ENCODE results near the gene SLC35B1.

Gene SLC35B1

GRCh38 chr17:49749730-49750129 is 42.0 kb upstream of the SLC35B1 start:
- no peak for DNase-seq (ENCODE audit: low read depth, low spot score)

GRCh38 chr17:49748791-49749190 is 41.0 kb upstream of the SLC35B1 start:
- Histone ChIP-seq H3K4me1 (ENCODE audit: insufficient read depth, insufficient read length) (no peaks in the 10 kb centered on the region), H3K27me3 (ENCODE audit: insufficient read depth, insufficient read length) (no peaks in the 10 kb centered on the region), H3K36me3 (ENCODE audit: insufficient read depth, insufficient read length, low read length) (peaks cover 9% of the 10 kb centered on the region), H3K4me3 (ENCODE audit: insufficient read length, low read depth) (no peak overlapping the region), H3K9ac (ENCODE audit: insufficient read length, low read depth) (no peak overlapping the region), H3K9me3 (ENCODE audit: insufficient read depth, low read length) (no peaks in the 10 kb centered on the region)
- no peak for DNase-seq (ENCODE audit: low read depth, low spot score)
- TF ChIP-seq YY1 (IDR thresholded peaks at IDR 0.05; ENCODE audit: insufficient read depth, insufficient read length) (no peak), ZNF274 (IDR thresholded peaks at IDR 0.05; ENCODE audit: low read depth, low read length) (no peak), SUZ12 (IDR thresholded peaks at IDR 0.05; ENCODE audit: extremely low read depth, insufficient read depth, insufficient read length) (no peak)

More at GRCh38 chr17:49749730-49750129, 42.0 kb upstream of the SLC35B1 start:
- H3K27me3 ChIP-seq (ENCODE audit: insufficient read depth, insufficient read length), result no peaks in the 10 kb centered on the region
- TF ChIP-seq YY1 (IDR thresholded peaks at IDR 0.05; ENCODE audit: insufficient read depth, insufficient read length), result no peak
- no peak for TF ChIP-seq SUZ12 (IDR thresholded peaks at IDR 0.05; ENCODE audit: extremely low read depth, insufficient read depth, insufficient read length)
- no peak for TF ChIP-seq ZNF274 (IDR thresholded peaks at IDR 0.05; ENCODE audit: low read depth, low read length)
- H3K4me3 ChIP-seq (ENCODE audit: insufficient read length, low read depth), result no peak overlapping the region
- H3K9me3 ChIP-seq (ENCODE audit: insufficient read depth, low read length), result no peaks in the 10 kb centered on the region
- no peak overlapping the region for H3K9ac ChIP-seq (ENCODE audit: insufficient read length, low read depth)
- H3K36me3 ChIP-seq (ENCODE audit: insufficient read depth, insufficient read length, low read length), result peaks cover 9% of the 10 kb centered on the region
- no peaks in the 10 kb centered on the region for H3K4me1 ChIP-seq (ENCODE audit: insufficient read depth, insufficient read length)

- Histone ChIP-seq H3K4me1 (ENCODE audit: insufficient read depth, insufficient read length) (no peaks in the 10 kb centered on the region), H3K36me3 (ENCODE audit: insufficient read depth, insufficient read length, low read length) (peaks cover 9% of the 10 kb centered on the region), H3K27me3 (ENCODE audit: insufficient read depth, insufficient read length) (no peaks in the 10 kb centered on the region), H3K9me3 (ENCODE audit: insufficient read depth, low read length) (no peaks in the 10 kb centered on the region), H3K4me3 (ENCODE audit: insufficient read length, low read depth) (no peak overlapping the region), H3K9ac (ENCODE audit: insufficient read length, low read depth) (no peak overlapping the region)
- DNase-seq (ENCODE audit: low read depth, low spot score), result no peak
- TF ChIP-seq ZNF274 (IDR thresholded peaks at IDR 0.05; ENCODE audit: low read depth, low read length) (no peak), YY1 (IDR thresholded peaks at IDR 0.05; ENCODE audit: insufficient read depth, insufficient read length) (no peak), SUZ12 (IDR thresholded peaks at IDR 0.05; ENCODE audit: extremely low read depth, insufficient read depth, insufficient read length) (no peak)
Observed at GRCh38 chr17:49748223-49748622, 40.5 kb upstream of the SLC35B1 start.

- DNase-seq (ENCODE audit: low read depth, low spot score), result no peak
- Histone ChIP-seq H3K27me3 (ENCODE audit: insufficient read depth, insufficient read length) (no peaks in the 10 kb centered on the region), H3K4me1 (ENCODE audit: insufficient read depth, insufficient read length) (no peaks in the 10 kb centered on the region), H3K9ac (ENCODE audit: insufficient read length, low read depth) (no peak overlapping the region), H3K9me3 (ENCODE audit: insufficient read depth, low read length) (no peaks in the 10 kb centered on the region), H3K36me3 (ENCODE audit: insufficient read depth, insufficient read length, low read length) (peaks cover 9% of the 10 kb centered on the region), H3K4me3 (ENCODE audit: insufficient read length, low read depth) (no peak overlapping the region)
- TF ChIP-seq YY1 (IDR thresholded peaks at IDR 0.05; ENCODE audit: insufficient read depth, insufficient read length) (no peak), ZNF274 (IDR thresholded peaks at IDR 0.05; ENCODE audit: low read depth, low read length) (no peak), SUZ12 (IDR thresholded peaks at IDR 0.05; ENCODE audit: extremely low read depth, insufficient read depth, insufficient read length) (no peak)
Observed at GRCh38 chr17:49747632-49748031, 39.9 kb upstream of the SLC35B1 start.

- no peak overlapping the region for H3K9ac ChIP-seq (ENCODE audit: insufficient read length, low read depth)
- no peaks in the 10 kb centered on the region for H3K27me3 ChIP-seq (ENCODE audit: insufficient read depth, insufficient read length)
- peaks cover 9% of the 10 kb centered on the region for H3K36me3 ChIP-seq (ENCODE audit: insufficient read depth, insufficient read length, low read length)
- no peaks in the 10 kb centered on the region for H3K9me3 ChIP-seq (ENCODE audit: insufficient read depth, low read length)
- no peak overlapping the region for H3K4me3 ChIP-seq (ENCODE audit: insufficient read length, low read depth)
- no peaks in the 10 kb centered on the region for H3K4me1 ChIP-seq (ENCODE audit: insufficient read depth, insufficient read length)
- no peak for TF ChIP-seq ZNF274 (IDR thresholded peaks at IDR 0.05; ENCODE audit: low read depth, low read length)
- TF ChIP-seq SUZ12 (IDR thresholded peaks at IDR 0.05; ENCODE audit: extremely low read depth, insufficient read depth, insufficient read length), result no peak
- TF ChIP-seq YY1 (IDR thresholded peaks at IDR 0.05; ENCODE audit: insufficient read depth, insufficient read length), result no peak
- no peak for DNase-seq (ENCODE audit: low read depth, low spot score)
Observed at GRCh38 chr17:49746791-49747490, 39.2 kb upstream of the SLC35B1 start.

GRCh38 chr17:49745175-49746139 is 37.7 kb upstream of the SLC35B1 start:
- no peaks in the 10 kb centered on the region for H3K4me1 ChIP-seq (ENCODE audit: insufficient read depth, insufficient read length)
- no peak for TF ChIP-seq SUZ12 (IDR thresholded peaks at IDR 0.05; ENCODE audit: extremely low read depth, insufficient read depth, insufficient read length)
- no peak for TF ChIP-seq ZNF274 (IDR thresholded peaks at IDR 0.05; ENCODE audit: low read depth, low read length)
- TF ChIP-seq YY1 (IDR thresholded peaks at IDR 0.05; ENCODE audit: insufficient read depth, insufficient read length), result no peak
- DNase-seq (ENCODE audit: low read depth, low spot score), result no peak
- H3K27me3 ChIP-seq (ENCODE audit: insufficient read depth, insufficient read length), result no peaks in the 10 kb centered on the region
- no peak overlapping the region for H3K4me3 ChIP-seq (ENCODE audit: insufficient read length, low read depth)
- H3K9me3 ChIP-seq (ENCODE audit: insufficient read depth, low read length), result no peaks in the 10 kb centered on the region
- H3K9ac ChIP-seq (ENCODE audit: insufficient read length, low read depth), result no peak overlapping the region
- peaks cover 9% of the 10 kb centered on the region for H3K36me3 ChIP-seq (ENCODE audit: insufficient read depth, insufficient read length, low read length)

GRCh38 chr17:49742166-49742638 is 34.4 kb upstream of the SLC35B1 start:
- H3K36me3 ChIP-seq (ENCODE audit: insufficient read depth, insufficient read length, low read length), result no peaks in the 10 kb centered on the region
- no peak overlapping the region for H3K9ac ChIP-seq (ENCODE audit: insufficient read length, low read depth)
- TF ChIP-seq YY1 (IDR thresholded peaks at IDR 0.05; ENCODE audit: insufficient read depth, insufficient read length) (no peak), SUZ12 (IDR thresholded peaks at IDR 0.05; ENCODE audit: extremely low read depth, insufficient read depth, insufficient read length) (no peak), ZNF274 (IDR thresholded peaks at IDR 0.05; ENCODE audit: low read depth, low read length) (no peak)
- H3K4me3 ChIP-seq (ENCODE audit: insufficient read length, low read depth), result no peak overlapping the region
- H3K9me3 ChIP-seq (ENCODE audit: insufficient read depth, low read length), result no peaks in the 10 kb centered on the region
- H3K27me3 ChIP-seq (ENCODE audit: insufficient read depth, insufficient read length), result no peaks in the 10 kb centered on the region
- H3K4me1 ChIP-seq (ENCODE audit: insufficient read depth, insufficient read length), result no peaks in the 10 kb centered on the region
- no peak for DNase-seq (ENCODE audit: low read depth, low spot score)

All from NT2/D1 (cell line).